Mesenchymal stem cell (in vitro differentiated cells and primary cell): ENCODE data around the gene GFRA1.

Experiments used
- DNase-seq: peaks from one replicate; pipeline ENCODE4 v3.0.0-alpha.2; 2013
- H2AFZ ChIP-seq: one replicate; pipeline ENCODE4 v1.6.1; 2013; ENCODE audit warnings: low read depth, mild to moderate bottlenecking, control low read depth, inconsistent platforms, low read length, moderate library complexity
- H2AK5ac ChIP-seq: 2 replicates; pipeline ENCODE4 v1.6.1; 2013; ENCODE audit warnings: low read length, moderate library complexity, mild to moderate bottlenecking, inconsistent platforms; ENCODE audit not compliant: severe bottlenecking
- H2BK120ac ChIP-seq: one replicate; pipeline ENCODE4 v1.6.1; 2013; ENCODE audit warnings: low read depth, mild to moderate bottlenecking, inconsistent platforms, low read length, moderate library complexity
- H2BK12ac ChIP-seq, 2 experiments: one replicate each; pipeline ENCODE4 v1.6.1; 2013; ENCODE audit warnings: inconsistent platforms in 2 of 2, low read length in 2 of 2, mild to moderate bottlenecking in 2 of 2, moderate library complexity in 2 of 2, control low read depth in 1 of 2
- H2BK15ac ChIP-seq: one replicate; pipeline ENCODE4 v1.6.1; 2013; ENCODE audit warnings: mild to moderate bottlenecking, low read depth, inconsistent platforms; ENCODE audit not compliant: poor library complexity, severe bottlenecking
- H2BK5ac ChIP-seq: 2 replicates; pipeline ENCODE4 v1.6.1; 2013; ENCODE audit warnings: low read depth, mild to moderate bottlenecking, low read length, control low read depth, inconsistent platforms; ENCODE audit not compliant: poor library complexity, severe bottlenecking
- H3K14ac ChIP-seq, 2 experiments: one replicate each; pipeline ENCODE4 v1.6.1; 2013; ENCODE audit warnings: inconsistent platforms in 2 of 2, low read length in 2 of 2, control low read depth in 1 of 2, mild to moderate bottlenecking in 1 of 2, moderate library complexity in 1 of 2
- H3K18ac ChIP-seq, 2 experiments: one replicate each; pipeline ENCODE4 v1.6.1; 2013; ENCODE audit warnings: inconsistent platforms in 2 of 2, low read length in 2 of 2, control low read depth in 1 of 2, low read depth in 1 of 2, mild to moderate bottlenecking in 1 of 2
- H3K23ac ChIP-seq, 2 experiments: one replicate each; pipeline ENCODE4 v1.6.1; 2013; ENCODE audit warnings: inconsistent platforms in 2 of 2, low read length in 2 of 2, mild to moderate bottlenecking in 2 of 2, moderate library complexity in 2 of 2, control low read depth in 1 of 2
- H3K27ac ChIP-seq: 2 replicates; pipeline ENCODE4 v1.5.1; 2013; ENCODE audit warnings: mild to moderate bottlenecking, moderate library complexity, low read length, control low read depth, inconsistent platforms; ENCODE audit not compliant: poor library complexity, severe bottlenecking
- H3K27me3 ChIP-seq, 2 experiments: 2 replicates each; pipeline versions ENCODE4 v1.6.1 to v1.7.0; 2013; ENCODE audit warnings: low read length in 2 of 2, mild to moderate bottlenecking in 2 of 2, moderate library complexity in 2 of 2, control low read depth in 1 of 2, inconsistent platforms in 1 of 2; ENCODE audit not compliant: control insufficient read depth in 1 of 2, insufficient read depth in 1 of 2
- H3K36me3 ChIP-seq, 2 experiments: 2 replicates each; pipeline versions ENCODE4 v1.6.1 to v1.7.0; 2013; ENCODE audit warnings: low read length in 2 of 2, control low read depth in 1 of 2, inconsistent platforms in 1 of 2, low read depth in 1 of 2, mild to moderate bottlenecking in 1 of 2; ENCODE audit not compliant: insufficient read depth in 2 of 2, control insufficient read depth in 1 of 2
- H3K4ac ChIP-seq, 2 experiments: one replicate each; pipeline ENCODE4 v1.6.1; 2013; ENCODE audit warnings: inconsistent platforms in 2 of 2, low read length in 2 of 2, mild to moderate bottlenecking in 2 of 2, moderate library complexity in 2 of 2, control low read depth in 1 of 2, low read depth in 1 of 2
- H3K4me1 ChIP-seq: 2 replicates; pipeline ENCODE4 v1.6.1; 2013; ENCODE audit warnings: low read depth, low read length, control low read depth; ENCODE audit not compliant: control insufficient read depth, insufficient read depth
- H3K4me2 ChIP-seq: 2 replicates; pipeline ENCODE4 v1.6.1; 2013; ENCODE audit warnings: low read length, mild to moderate bottlenecking, inconsistent platforms; ENCODE audit not compliant: poor library complexity, severe bottlenecking
- H3K4me3 ChIP-seq, 2 experiments: 2 replicates each; pipeline versions ENCODE4 v1.5.1 to v1.7.0; 2013; ENCODE audit warnings: low read length in 2 of 2, mild to moderate bottlenecking in 2 of 2, control low read depth in 1 of 2, low read depth in 1 of 2; ENCODE audit not compliant: insufficient read depth in 1 of 2
- H3K79me1 ChIP-seq: replicated peaks from 2 replicates; pipeline ENCODE4 v1.6.1; 2013; ENCODE audit warnings: mild to moderate bottlenecking, control low read depth, low read length, inconsistent platforms; ENCODE audit not compliant: poor library complexity, severe bottlenecking
- H3K9ac ChIP-seq: 2 replicates; pipeline ENCODE4 v1.7.0; 2013; ENCODE audit warnings: mild to moderate bottlenecking, low read length, moderate library complexity
- H3K9me3 ChIP-seq: 2 replicates; pipeline ENCODE4 v1.7.0; 2013; ENCODE audit warnings: mild to moderate bottlenecking, low read length; ENCODE audit not compliant: control insufficient read depth
- H4K8ac ChIP-seq: one replicate; pipeline ENCODE4 v1.6.1; 2013; ENCODE audit warnings: inconsistent platforms, mild to moderate bottlenecking, low read length, moderate library complexity
- H4K91ac ChIP-seq: one replicate; pipeline ENCODE4 v1.6.1; 2013; ENCODE audit warnings: mild to moderate bottlenecking, low read length, inconsistent platforms
- WGBS: methylation state at CpG from one replicate; pipeline ENCODE4 v1.1.7; 2013; ENCODE audit warnings: mixed read lengths; 5-methylcytosine and 5-hydroxymethylcytosine counted together

The GFRA1 gene

DNA sequence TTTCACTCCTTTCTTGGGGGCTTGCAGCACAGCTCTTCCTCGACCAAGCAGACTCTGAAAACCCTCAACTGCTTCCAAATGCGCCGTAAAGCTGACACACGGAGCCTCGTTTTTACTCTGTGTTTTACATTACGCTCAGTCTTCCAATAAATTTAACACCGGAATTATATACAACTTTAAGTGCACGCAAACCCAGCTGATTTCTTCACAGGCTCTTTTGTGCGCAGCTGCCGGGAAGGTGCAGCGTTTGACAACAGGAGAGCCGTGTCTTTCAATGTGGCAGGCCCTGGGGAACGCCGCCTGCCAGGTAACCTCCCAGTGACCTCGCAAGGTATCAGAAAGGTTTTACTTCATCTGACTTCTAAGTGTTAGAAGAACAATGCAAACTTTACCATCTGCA is 35.0 kb downstream of the GFRA1 start:
- no peak overlapping the region for H2BK15ac ChIP-seq
- no peak overlapping the region for H2BK12ac ChIP-seq
- no peak overlapping the region for H3K18ac ChIP-seq
- DNase-seq, result no peak
- H3K4me1 ChIP-seq, result peaks cover 3% of the 10 kb centered on the region
- no peak overlapping the region for H4K91ac ChIP-seq
- no peak overlapping the region for H3K9ac ChIP-seq
- H3K4ac ChIP-seq, result no peak overlapping the region
- no peak overlapping the region for H2AFZ ChIP-seq
- H3K9me3 ChIP-seq, result no peaks in the 10 kb centered on the region
- H2BK5ac ChIP-seq, result no peak overlapping the region
- no peak overlapping the region for H3K23ac ChIP-seq
- H3K27me3 ChIP-seq, result no peaks in the 10 kb centered on the region
- H4K8ac ChIP-seq, result no peak overlapping the region
- H3K79me1 ChIP-seq, result peaks cover 34% of the 10 kb centered on the region
- H2AK5ac ChIP-seq, result no peak overlapping the region
- H2BK120ac ChIP-seq, result no peak overlapping the region
- no peak overlapping the region for H3K27ac ChIP-seq
- no peak overlapping the region for H3K14ac ChIP-seq
- WGBS, result 91% methylated on average over 15 of the region's 15 CpGs
- H3K4me2 ChIP-seq, result no peak overlapping the region
- no peak overlapping the region for H3K4me3 ChIP-seq
- no peaks in the 10 kb centered on the region for H3K36me3 ChIP-seq

DNA sequence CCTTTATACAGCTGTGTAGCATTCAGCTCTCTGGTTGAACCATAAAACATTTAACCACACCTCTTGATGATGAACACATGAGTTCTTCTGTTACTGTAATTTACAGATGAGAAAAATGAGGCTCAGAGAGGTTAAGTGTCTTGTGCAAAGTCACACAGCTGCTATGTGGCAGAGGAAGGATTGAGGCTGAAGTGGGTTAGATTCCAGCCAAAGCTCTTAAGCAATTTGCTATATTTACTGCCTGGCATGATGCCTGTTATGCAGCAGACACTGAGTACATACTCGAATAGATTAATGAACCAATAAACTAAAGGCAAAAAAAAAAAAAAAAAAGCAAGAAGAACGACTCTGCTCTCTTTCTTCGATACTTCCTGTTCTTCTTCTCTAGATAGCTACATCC is 35.7 kb downstream of the GFRA1 start:
- H3K23ac ChIP-seq, result no peak overlapping the region
- H2BK15ac ChIP-seq, result no peak overlapping the region
- H2BK120ac ChIP-seq, result no peak overlapping the region
- no peak overlapping the region for H4K8ac ChIP-seq
- H3K9ac ChIP-seq, result no peak overlapping the region
- no peak overlapping the region for H3K27ac ChIP-seq
- H3K36me3 ChIP-seq, result no peaks in the 10 kb centered on the region
- H2AK5ac ChIP-seq, result no peak overlapping the region
- no peak overlapping the region for H3K14ac ChIP-seq
- no peak overlapping the region for H3K18ac ChIP-seq
- H2BK5ac ChIP-seq, result no peak overlapping the region
- H3K9me3 ChIP-seq, result no peaks in the 10 kb centered on the region
- no peaks in the 10 kb centered on the region for H3K27me3 ChIP-seq
- peaks cover 34% of the 10 kb centered on the region for H3K79me1 ChIP-seq
- H2AFZ ChIP-seq, result no peak overlapping the region
- 83% methylated on average over 3 of the region's 3 CpGs for WGBS
- no peak overlapping the region for H3K4me2 ChIP-seq
- no peak overlapping the region for H3K4ac ChIP-seq
- no peak overlapping the region for H4K91ac ChIP-seq
- no peak overlapping the region for H2BK12ac ChIP-seq
- no peak overlapping the region for H3K4me3 ChIP-seq
- no peak for DNase-seq
- peaks cover 4% of the 10 kb centered on the region for H3K4me1 ChIP-seq

DNA sequence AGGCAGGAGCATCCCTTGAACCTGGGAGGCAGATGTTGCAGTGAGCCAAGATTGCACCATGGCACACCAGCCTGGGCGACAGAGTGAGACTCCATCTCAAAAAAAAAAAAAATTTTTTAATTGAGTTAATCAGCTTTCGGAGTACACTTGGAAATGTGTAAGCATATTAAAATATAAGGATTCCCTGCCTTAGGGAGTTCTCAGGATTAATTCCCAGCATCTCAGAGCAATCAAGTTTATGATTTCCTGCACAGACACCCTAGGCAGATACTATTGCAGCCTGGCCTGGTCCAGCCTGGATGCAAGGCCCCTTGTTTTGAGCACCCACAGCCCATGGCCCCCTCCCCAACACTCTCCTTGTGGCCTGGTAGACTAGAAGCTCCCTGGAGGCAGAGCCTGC is 39.8 kb downstream of the GFRA1 start:
- no peak overlapping the region for H4K8ac ChIP-seq
- no peaks in the 10 kb centered on the region for H3K27me3 ChIP-seq
- no peak overlapping the region for H3K18ac ChIP-seq
- H2BK120ac ChIP-seq, result no peak overlapping the region
- no peak overlapping the region for H4K91ac ChIP-seq
- no peak overlapping the region for H3K9ac ChIP-seq
- no peak overlapping the region for H3K4me3 ChIP-seq
- no peak overlapping the region for H2BK12ac ChIP-seq
- no peak for DNase-seq
- H2AFZ ChIP-seq, result no peak overlapping the region
- peaks cover 36% of the 10 kb centered on the region for H3K79me1 ChIP-seq
- no peak overlapping the region for H2AK5ac ChIP-seq
- WGBS, result 100% methylated on average over 1 of the region's 2 CpGs
- H2BK15ac ChIP-seq, result no peak overlapping the region
- H3K4me1 ChIP-seq, result peaks cover 4% of the 10 kb centered on the region
- no peak overlapping the region for H3K14ac ChIP-seq
- no peaks in the 10 kb centered on the region for H3K9me3 ChIP-seq
- H3K27ac ChIP-seq, result no peak overlapping the region
- no peak overlapping the region for H3K23ac ChIP-seq
- H2BK5ac ChIP-seq, result no peak overlapping the region
- H3K4me2 ChIP-seq, result no peak overlapping the region
- no peak overlapping the region for H3K4ac ChIP-seq
- no peaks in the 10 kb centered on the region for H3K36me3 ChIP-seq

- Histone ChIP-seq H2BK5ac (no peak overlapping the region), H3K4me3 (no peak overlapping the region), H3K79me1 (peaks cover 33% of the 10 kb centered on the region), H2AFZ (no peak overlapping the region), H3K27me3 (no peaks in the 10 kb centered on the region), H3K9me3 (no peaks in the 10 kb centered on the region), H2BK15ac (no peak overlapping the region), H3K27ac (no peak overlapping the region), H3K4me1 (peaks cover 4% of the 10 kb centered on the region), H4K91ac (no peak overlapping the region), H4K8ac (no peak overlapping the region), H3K18ac (no peak overlapping the region), H3K14ac (no peak overlapping the region), H2BK12ac (no peak overlapping the region), H2BK120ac (no peak overlapping the region), H3K9ac (no peak overlapping the region), H3K36me3 (no peaks in the 10 kb centered on the region), H2AK5ac (no peak overlapping the region), H3K4me2 (no peak overlapping the region), H3K4ac (no peak overlapping the region), H3K23ac (no peak overlapping the region)
- DNase-seq, result no peak
- WGBS, result 60% methylated on average over 1 of the region's 2 CpGs
Observed at GRCh38 chr10:116232613-116233012, 40.4 kb downstream of the GFRA1 start.
